ENCODE results near the gene COG5.

DNA sequence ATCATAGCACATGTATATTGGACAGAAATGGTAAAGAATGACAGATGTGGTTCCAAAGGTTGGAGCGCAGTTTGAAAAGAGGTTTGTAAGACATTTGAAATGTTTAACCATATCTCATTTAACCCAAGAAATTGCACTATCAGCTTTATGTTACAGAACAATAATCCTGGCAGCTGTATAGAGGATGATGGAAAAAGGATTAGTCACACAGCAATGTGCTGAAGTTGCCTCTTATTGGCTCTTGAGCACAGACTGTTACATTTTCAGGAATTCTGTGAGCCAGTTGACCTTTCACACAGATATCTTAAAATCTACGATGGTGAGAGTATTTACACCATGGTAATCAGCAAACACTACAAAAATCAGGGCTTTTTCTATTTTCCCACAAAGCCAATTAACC lies 3.9 kb downstream of the COG5 start:
- TF ChIP-seq POLR2A (IDR thresholded peaks at IDR 0.05): no peak
- TF ChIP-seq, protein P1, sequence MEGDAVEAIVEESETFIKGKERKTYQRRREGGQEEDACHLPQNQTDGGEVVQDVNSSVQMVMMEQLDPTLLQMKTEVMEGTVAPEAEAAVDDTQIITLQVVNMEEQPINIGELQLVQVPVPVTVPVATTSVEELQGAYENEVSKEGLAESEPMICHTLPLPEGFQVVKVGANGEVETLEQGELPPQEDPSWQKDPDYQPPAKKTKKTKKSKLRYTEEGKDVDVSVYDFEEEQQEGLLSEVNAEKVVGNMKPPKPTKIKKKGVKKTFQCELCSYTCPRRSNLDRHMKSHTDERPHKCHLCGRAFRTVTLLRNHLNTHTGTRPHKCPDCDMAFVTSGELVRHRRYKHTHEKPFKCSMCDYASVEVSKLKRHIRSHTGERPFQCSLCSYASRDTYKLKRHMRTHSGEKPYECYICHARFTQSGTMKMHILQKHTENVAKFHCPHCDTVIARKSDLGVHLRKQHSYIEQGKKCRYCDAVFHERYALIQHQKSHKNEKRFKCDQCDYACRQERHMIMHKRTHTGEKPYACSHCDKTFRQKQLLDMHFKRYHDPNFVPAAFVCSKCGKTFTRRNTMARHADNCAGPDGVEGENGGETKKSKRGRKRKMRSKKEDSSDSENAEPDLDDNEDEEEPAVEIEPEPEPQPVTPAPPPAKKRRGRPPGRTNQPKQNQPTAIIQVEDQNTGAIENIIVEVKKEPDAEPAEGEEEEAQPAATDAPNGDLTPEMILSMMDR (IDR thresholded peaks at IDR 0.05): no peak

Measured in adrenal gland (tissue), 5 donors.